NCI-H1092 treated with DMSO at 0.1 percent for 48 hours (cell line): ENCODE data around the gene MAPKAPK3.

Source experiments
- DNase-seq: peaks from one replicate; lab custom pipeline; 2025; lab: John Stamatoyannopoulos, UW

The MAPKAPK3 gene

GRCh38 chr3:50627407-50628051, 10.6 kb downstream of the MAPKAPK3 start:
- DNase-seq, result peak; percentile 29

GRCh38 chr3:50628601-50629000, 11.7 kb downstream of the MAPKAPK3 start:
- no peak for DNase-seq

- no peak for DNase-seq
Observed at GRCh38 chr3:50630394-50630793, 13.4 kb downstream of the MAPKAPK3 start.

- peak; percentile 45 for DNase-seq
Observed at GRCh38 chr3:50630877-50631276, 13.9 kb downstream of the MAPKAPK3 start.

GRCh38 chr3:50632450-50632849, 15.5 kb downstream of the MAPKAPK3 start:
- DNase-seq, result no peak

GRCh38 chr3:50633230-50633790, 16.4 kb downstream of the MAPKAPK3 start:
- DNase-seq, result no peak

GRCh38 chr3:50635066-50635465, 18.1 kb downstream of the MAPKAPK3 start:
- DNase-seq, result no peak

- no peak for DNase-seq
Observed at GRCh38 chr3:50637011-50637410, 20.1 kb downstream of the MAPKAPK3 start.

GRCh38 chr3:50637945-50638344, 21.0 kb downstream of the MAPKAPK3 start:
- DNase-seq, result no peak

GRCh38 chr3:50639055-50639494, 22.1 kb downstream of the MAPKAPK3 start:
- DNase-seq, result no peak

GRCh38 chr3:50642382-50642781, 25.4 kb downstream of the MAPKAPK3 start:
- DNase-seq, result no peak

GRCh38 chr3:50644561-50644960, 27.6 kb downstream of the MAPKAPK3 start:
- no peak for DNase-seq

- DNase-seq, result no peak
Observed at GRCh38 chr3:50645378-50645777, 28.4 kb downstream of the MAPKAPK3 start.

GRCh38 chr3:50648313-50648712, 31.4 kb downstream of the MAPKAPK3 start:
- no peak for DNase-seq

GRCh38 chr3:50648944-50649343, 32.0 kb downstream of the MAPKAPK3 start:
- no peak for DNase-seq

GRCh38 chr3:50649451-50649931, 32.5 kb downstream of the MAPKAPK3 start:
- no peak for DNase-seq

- no peak for DNase-seq
Observed at GRCh38 chr3:50650018-50650417, 33.1 kb downstream of the MAPKAPK3 start.

GRCh38 chr3:50651445-50651844, 34.5 kb downstream of the MAPKAPK3 start:
- DNase-seq, result no peak

GRCh38 chr3:50651920-50652529, 35.1 kb downstream of the MAPKAPK3 start:
- DNase-seq, result peak; percentile 21

- DNase-seq, result no peak
Observed at GRCh38 chr3:50652709-50653108, 35.8 kb downstream of the MAPKAPK3 start.

GRCh38 chr3:50653937-50654595, 37.1 kb downstream of the MAPKAPK3 start:
- no peak for DNase-seq

GRCh38 chr3:50655009-50655830, 38.3 kb downstream of the MAPKAPK3 start:
- DNase-seq, result no peak
